ENCODE results near the gene SETMAR.
A peak's percentile ranks its signal among the peaks of the same experiment; 100 is the strongest.

SETMAR gene

DNA sequence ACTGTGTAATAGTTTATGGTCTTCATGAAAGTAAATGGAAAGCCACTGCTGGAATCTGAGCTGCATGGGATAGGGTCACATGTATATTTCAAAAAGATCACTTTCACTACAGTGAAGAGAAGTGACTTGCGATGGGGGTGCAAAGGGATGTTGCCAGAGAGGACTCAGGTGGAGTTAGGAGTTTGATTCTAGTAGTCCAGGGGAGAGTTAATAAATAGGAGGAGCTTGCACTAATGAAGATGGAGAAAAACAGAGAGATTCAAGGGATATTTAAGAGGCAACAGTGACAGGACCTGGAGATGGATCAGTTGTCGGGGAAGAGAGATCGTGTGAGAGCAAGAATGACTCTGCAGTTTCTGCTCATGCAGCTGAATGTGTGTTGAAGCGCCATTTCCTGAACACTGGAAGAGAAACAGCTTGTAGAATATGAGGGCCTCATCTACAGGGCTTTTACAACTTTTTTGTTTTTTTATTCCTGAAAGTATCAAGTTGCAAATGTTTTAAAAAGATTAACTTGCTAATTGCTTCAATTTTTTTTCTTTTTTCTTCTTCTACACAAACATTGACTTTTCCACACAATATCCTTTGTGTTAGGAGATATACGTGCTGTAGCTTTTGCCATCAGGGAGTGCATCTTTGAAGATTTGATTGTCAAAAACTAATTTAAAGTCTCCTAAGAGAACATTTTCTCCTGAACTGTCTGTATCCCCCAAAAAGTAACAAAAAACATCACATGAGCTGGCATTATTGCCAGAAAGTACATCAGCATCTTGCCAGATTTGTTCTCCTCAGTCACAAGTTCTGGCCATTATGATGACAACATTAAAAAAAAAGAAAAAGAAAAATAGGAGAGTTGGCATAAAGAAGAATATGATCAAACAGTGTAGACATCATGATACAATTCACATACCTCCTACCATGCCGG is 37.5 kb downstream of the SETMAR start:
- H3K4me3 ChIP-seq (ENCODE audit: low read depth, low read length) = no peak overlapping the region
- DNase-seq (ENCODE audit: low read depth) = no peak

GRCh38 chr3:4341336-4341675 is 38.1 kb downstream of the SETMAR start:
- H3K4me3 ChIP-seq (ENCODE audit: low read depth, low read length) = no peak overlapping the region
- DNase-seq (ENCODE audit: low read depth) = no peak

- no peak for DNase-seq (ENCODE audit: low read depth)
Measured at GRCh38 chr3:4343258-4343657, 40.1 kb downstream of the SETMAR start.

DNA sequence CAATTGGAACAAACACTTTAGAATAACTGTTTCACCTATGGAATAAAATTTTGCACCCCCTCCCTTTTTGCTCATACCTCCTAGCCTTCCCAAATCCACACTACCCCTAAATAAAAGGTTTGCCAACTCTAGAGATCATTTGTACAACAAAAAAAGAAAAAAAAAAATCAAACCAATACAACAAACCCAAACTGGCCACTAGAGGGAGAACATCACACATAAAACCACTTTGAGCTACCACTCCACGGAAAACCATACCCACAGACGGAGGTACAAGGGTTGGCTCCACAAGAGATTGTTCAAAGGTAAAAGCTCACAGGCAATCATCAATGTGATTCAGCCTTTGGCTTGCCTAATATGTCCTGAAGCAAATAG is 47.6 kb downstream of the SETMAR start:
- H3K4me3 ChIP-seq (ENCODE audit: low read depth, low read length) = no peak overlapping the region
- DNase-seq (ENCODE audit: low read depth) = peak; percentile 14

More at GRCh38 chr3:4343258-4343657, 40.1 kb downstream of the SETMAR start:
- no peak overlapping the region for H3K4me3 ChIP-seq (ENCODE audit: low read depth, low read length)

DNA sequence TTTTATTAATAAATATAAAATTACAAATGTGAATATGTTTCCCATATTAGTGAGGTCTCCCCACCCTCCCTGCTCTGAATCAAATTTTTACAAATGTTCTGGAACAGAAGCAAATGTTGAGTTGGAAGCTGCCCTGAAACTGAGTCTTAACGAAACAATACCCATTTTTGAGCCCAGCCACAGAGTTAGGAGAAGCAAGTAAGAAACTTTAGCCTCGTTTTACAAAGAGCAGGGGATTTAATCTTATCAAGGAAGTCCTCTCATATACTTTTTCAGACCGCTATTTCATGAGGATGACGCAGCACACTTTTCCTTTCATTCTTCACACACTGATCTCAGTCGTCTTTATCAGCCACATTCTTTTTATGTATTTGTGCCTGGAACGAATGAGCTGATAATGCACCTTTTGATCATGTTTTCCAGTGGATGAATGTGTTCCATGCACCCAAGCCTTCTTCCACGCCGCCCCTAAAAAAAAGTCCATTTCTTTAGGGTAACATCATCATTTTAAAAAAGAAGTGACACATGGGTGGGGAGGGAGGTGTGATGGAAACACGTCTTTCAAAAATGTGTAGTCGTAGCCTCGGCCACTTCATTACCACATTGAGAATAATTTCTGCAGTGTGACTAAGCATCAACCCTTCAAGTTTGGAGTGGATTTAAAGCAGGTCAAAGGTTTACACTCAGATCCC is 48.1 kb downstream of the SETMAR start:
- H3K4me3 ChIP-seq (ENCODE audit: low read depth, low read length) = no peak overlapping the region
- no peak for DNase-seq (ENCODE audit: low read depth)

DNA sequence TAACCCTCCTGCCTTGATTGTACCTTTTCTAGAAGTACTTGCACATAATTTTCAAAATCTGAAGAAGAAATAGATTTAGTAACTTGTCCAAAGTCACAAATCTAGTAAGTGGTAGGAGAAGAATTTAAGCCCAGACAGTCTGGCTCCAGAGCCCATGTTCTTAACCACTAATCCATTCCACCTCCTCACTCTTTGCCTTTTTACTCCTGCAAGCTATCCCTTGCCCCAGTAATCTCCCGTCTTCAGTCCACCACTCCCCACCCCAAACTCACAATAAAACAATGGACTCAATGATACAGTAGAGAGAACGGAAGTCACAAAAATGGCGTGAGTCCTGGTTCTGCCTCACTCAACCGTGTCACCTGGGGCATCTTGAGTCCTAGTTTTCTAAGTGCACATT is 48.7 kb downstream of the SETMAR start:
- no peak for DNase-seq (ENCODE audit: low read depth)
- no peak overlapping the region for H3K4me3 ChIP-seq (ENCODE audit: low read depth, low read length)

- H3K4me3 ChIP-seq (ENCODE audit: low read depth, low read length) = no peak overlapping the region
- no peak for DNase-seq (ENCODE audit: low read depth)
Measured at GRCh38 chr3:4355401-4356219, 52.4 kb downstream of the SETMAR start.

DNA sequence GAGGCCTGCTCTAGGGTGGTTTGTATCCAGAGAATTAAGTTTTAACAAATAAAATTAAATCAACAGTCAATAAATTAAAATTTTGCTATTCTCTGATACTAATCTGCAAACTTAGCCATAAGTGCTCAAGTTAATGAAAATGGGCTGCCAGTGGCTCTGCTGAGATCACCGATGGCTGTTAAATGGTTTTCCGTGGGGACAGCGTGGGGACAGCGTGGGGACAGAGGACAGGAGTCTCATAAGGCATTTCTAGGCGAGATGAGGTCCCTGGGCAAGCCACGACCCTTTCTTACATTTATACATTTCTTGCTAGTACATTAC is 53.0 kb downstream of the SETMAR start:
- H3K4me3 ChIP-seq (ENCODE audit: low read depth, low read length) = no peak overlapping the region
- DNase-seq (ENCODE audit: low read depth) = no peak

DNA sequence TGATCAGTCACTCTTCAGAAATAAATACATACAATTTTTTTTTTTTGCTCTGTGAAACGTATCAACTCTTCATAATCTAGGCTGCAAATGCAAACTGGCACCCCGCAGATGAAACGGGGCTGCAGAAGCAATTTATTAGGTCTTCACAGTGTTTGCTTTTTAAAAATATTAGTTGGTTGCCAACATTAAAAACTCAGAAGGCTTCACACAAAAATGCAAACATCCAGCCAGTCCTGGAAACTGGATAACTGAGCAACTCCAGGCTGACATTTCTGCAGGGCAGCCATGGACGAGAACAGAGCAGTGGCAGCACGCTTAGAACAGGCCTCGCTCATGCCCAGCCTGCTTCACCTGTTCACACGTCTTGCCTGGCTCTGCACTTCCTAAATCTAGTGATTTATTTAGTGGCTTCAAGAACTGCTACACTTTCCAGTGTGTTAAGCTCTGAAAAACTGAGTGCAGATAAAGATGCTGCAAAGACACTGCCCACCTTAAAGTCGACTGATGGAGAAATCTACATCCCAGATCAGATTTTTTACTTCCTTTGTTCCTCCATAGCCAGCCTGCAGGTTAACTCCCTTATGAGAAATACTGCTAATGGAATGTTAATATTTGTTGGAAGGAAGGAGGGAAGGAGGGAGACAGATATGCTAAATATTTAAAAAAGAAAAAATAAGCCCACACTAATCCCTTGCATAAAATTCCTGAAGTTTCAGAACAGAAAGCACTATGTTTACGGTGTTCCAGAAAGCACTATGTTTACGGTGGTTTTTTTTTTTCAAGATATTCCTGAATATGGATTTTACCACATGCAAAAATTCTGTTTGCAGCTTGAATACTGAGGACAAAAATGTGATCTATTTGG is 53.6 kb downstream of the SETMAR start:
- no peak overlapping the region for H3K4me3 ChIP-seq (ENCODE audit: low read depth, low read length)
- DNase-seq (ENCODE audit: low read depth) = no peak

DNA sequence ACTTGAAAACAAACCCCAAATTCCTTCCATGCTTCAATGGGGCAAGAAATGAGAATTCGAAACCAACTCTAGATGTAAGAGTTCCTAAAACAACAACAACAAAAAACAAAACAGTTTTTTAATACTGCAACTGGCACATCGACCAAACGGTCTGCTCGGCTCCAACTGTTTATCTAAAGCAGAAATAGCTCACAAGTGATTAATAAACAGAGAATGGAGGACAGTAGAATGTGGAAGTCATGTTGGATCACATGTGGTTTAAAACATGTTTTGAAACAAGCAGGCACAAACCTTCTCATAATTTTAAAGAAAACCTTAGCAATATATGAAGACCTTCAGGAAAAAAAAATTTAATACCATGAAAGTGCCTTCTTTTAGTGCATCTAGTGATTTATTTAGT is 55.1 kb downstream of the SETMAR start:
- no peak for DNase-seq (ENCODE audit: low read depth)

DNA sequence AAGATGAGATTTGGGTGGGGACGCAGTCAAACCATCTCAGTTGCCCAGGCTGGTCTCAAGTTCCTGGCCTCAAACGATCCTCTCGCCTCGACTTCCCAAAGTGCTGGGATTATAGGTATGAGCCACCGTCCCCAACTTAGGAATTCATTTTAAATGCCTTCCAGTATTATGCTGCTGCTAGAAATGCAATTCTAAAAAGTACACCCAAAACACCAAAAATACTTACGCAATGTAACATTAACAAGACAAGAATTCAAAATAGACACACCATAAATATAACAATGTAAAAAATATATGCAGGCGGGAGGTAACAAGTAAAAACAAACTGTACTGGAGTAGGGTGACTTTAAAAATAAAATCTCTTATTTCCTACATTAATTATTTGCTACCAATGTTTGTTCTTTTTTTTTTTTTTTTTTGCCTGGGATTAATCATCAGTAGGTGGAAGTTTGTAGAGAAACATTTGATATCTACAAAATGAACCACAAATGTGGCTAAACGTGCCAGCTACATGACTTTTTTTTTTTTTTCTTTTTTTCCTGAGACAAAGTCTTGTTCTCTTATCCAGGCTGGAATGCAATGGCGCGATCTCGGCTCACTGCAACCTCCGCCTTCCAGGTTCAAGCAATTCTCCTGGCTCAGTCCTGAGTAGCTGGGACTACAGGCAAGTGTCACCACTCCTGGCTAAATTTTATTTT is 56.8 kb downstream of the SETMAR start:
- no peak overlapping the region for H3K4me3 ChIP-seq (ENCODE audit: low read depth, low read length)
- no peak for DNase-seq (ENCODE audit: low read depth)

More for the DNA sequence above, 55.1 kb downstream of the SETMAR start:
- no peak overlapping the region for H3K4me3 ChIP-seq (ENCODE audit: low read depth, low read length)

- DNase-seq (ENCODE audit: low read depth) = no peak
- H3K4me3 ChIP-seq (ENCODE audit: low read depth, low read length) = no peak overlapping the region
Measured at GRCh38 chr3:4360817-4361216, 57.6 kb downstream of the SETMAR start.

DNA sequence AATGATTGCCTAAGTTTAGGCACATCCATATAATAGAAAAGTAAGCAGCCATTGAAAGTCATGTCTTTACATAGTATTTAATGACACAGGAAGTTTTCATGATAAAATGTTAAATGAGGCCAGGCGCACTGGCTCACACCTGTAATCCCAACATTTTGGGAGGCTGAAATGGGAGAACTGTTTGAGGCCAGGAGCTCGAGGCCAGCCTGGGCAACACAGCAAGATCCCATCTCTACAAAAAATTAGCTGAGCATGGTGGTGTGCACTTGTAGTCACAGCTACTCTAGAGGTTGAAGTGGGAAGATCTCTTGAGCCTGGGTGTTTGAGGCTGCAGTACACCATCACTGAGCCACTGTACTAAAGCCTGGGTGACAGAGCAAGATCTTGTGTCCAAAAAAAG is 59.4 kb downstream of the SETMAR start:
- H3K4me3 ChIP-seq (ENCODE audit: low read depth, low read length) = no peak overlapping the region
- DNase-seq (ENCODE audit: low read depth) = no peak

Measured in skeletal muscle cell (primary cell).